ENCODE measurements around the gene DPH1.

GRCh38 chr17:2035541-2036488, 5.9 kb downstream of the DPH1 start:
- no peak for TF ChIP-seq CTCF (IDR thresholded peaks at IDR 0.05)
- no peak for TF ChIP-seq POLR2A (IDR thresholded peaks at IDR 0.05; ENCODE audit: low read depth)
- TF ChIP-seq POLR2AphosphoS5 (IDR thresholded peaks at IDR 0.05): no peak

Measured in esophagus muscularis mucosa (tissue), 3 donors.